ENCODE data around the gene PNCK.

PNCK gene

DNA sequence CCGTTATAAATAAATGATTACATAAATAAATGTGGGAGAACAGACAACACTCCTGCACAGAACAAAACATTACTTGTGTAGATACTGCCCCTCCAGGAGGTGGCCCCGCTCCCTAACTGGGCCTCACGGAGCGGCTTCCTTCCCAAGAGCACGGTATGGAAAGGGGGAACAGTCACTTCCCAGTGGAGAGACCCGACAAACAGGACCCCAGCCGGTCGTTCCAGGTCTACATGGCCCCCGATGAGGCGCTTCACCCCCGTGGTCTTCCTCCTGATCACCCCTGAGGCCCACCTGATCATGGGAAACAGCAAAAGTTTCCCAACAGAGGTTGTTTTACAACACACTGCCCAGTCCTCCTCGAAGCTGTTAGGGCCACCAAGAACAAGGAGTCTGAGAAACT, 7.6 kb upstream of the PNCK start:
- H3K27me3 ChIP-seq (ENCODE audit: insufficient read depth, insufficient read length), result no peaks in the 10 kb centered on the region
- H3K9me3 ChIP-seq (ENCODE audit: insufficient read depth, low read length), result no peaks in the 10 kb centered on the region
- no peak for DNase-seq (ENCODE audit: low read depth, low spot score)
- H3K4me3 ChIP-seq (ENCODE audit: insufficient read length, low read depth), result no peak overlapping the region
- no peaks in the 10 kb centered on the region for H3K36me3 ChIP-seq (ENCODE audit: insufficient read depth, insufficient read length, low read length)
- H3K4me1 ChIP-seq (ENCODE audit: insufficient read depth, insufficient read length), result no peaks in the 10 kb centered on the region
- TF ChIP-seq SUZ12 (IDR thresholded peaks at IDR 0.05; ENCODE audit: extremely low read depth, insufficient read depth, insufficient read length), result no peak
- no peak for TF ChIP-seq ZNF274 (IDR thresholded peaks at IDR 0.05; ENCODE audit: low read depth, low read length)
- TF ChIP-seq YY1 (IDR thresholded peaks at IDR 0.05; ENCODE audit: insufficient read depth, insufficient read length), result no peak
- no peak overlapping the region for H3K9ac ChIP-seq (ENCODE audit: insufficient read length, low read depth)

DNA sequence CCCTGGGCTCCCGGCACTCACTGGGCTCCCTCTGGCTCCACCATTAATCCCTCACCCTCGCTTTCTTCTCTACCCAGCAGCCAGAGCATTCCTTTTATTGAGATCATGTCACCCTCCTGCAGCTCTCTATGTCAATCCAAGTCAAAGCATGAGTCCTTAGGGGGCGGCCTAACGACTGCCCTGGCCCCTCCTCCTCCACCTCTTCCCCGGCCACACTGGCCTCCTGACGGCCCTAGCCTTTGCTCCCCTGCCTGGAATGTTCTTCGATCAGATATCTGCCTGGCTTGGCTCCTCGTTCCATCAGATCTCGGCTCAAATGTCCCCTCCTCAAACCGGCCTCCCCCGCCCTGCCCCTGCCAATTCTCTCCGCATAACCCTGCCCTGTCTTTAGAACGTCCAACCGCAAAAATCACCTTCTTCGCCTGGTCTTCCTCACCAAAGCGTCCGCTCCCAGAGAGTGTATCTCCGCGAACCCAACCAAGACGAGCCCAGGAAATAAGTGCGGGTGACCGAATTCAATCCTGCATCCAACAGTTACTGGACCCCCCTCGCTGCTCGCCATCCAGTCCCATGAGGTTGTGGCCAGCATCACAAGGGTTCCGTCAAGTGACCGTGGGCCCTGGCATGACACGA, 722 bp upstream of the PNCK start:
- Histone ChIP-seq H3K9ac (ENCODE audit: insufficient read length, low read depth) (no peak overlapping the region), H3K36me3 (ENCODE audit: insufficient read depth, insufficient read length, low read length) (no peaks in the 10 kb centered on the region)

GRCh38 chrX:153672531-153673427, 834 bp downstream of the PNCK start:
- H3K27me3 ChIP-seq (ENCODE audit: insufficient read depth, insufficient read length), result peaks cover 3% of the 10 kb centered on the region
- no peak for DNase-seq (ENCODE audit: low read depth, low spot score)
- no peaks in the 10 kb centered on the region for H3K9me3 ChIP-seq (ENCODE audit: insufficient read depth, low read length)
- no peak overlapping the region for H3K9ac ChIP-seq (ENCODE audit: insufficient read length, low read depth)
- TF ChIP-seq YY1 (IDR thresholded peaks at IDR 0.05; ENCODE audit: insufficient read depth, insufficient read length) (no peak), SUZ12 (IDR thresholded peaks at IDR 0.05; ENCODE audit: extremely low read depth, insufficient read depth, insufficient read length) (no peak), ZNF274 (IDR thresholded peaks at IDR 0.05; ENCODE audit: low read depth, low read length) (no peak)
- no peaks in the 10 kb centered on the region for H3K36me3 ChIP-seq (ENCODE audit: insufficient read depth, insufficient read length, low read length)
- no peak overlapping the region for H3K4me3 ChIP-seq (ENCODE audit: insufficient read length, low read depth)
- peaks cover 2% of the 10 kb centered on the region for H3K4me1 ChIP-seq (ENCODE audit: insufficient read depth, insufficient read length)

More for the DNA sequence above, 722 bp upstream of the PNCK start:
- TF ChIP-seq SUZ12 (IDR thresholded peaks at IDR 0.05; ENCODE audit: extremely low read depth, insufficient read depth, insufficient read length), result no peak
- no peak for TF ChIP-seq YY1 (IDR thresholded peaks at IDR 0.05; ENCODE audit: insufficient read depth, insufficient read length)
- no peak for TF ChIP-seq ZNF274 (IDR thresholded peaks at IDR 0.05; ENCODE audit: low read depth, low read length)
- Histone ChIP-seq H3K9me3 (ENCODE audit: insufficient read depth, low read length) (no peaks in the 10 kb centered on the region), H3K4me3 (ENCODE audit: insufficient read length, low read depth) (no peak overlapping the region), H3K27me3 (ENCODE audit: insufficient read depth, insufficient read length) (peaks cover 3% of the 10 kb centered on the region), H3K4me1 (ENCODE audit: insufficient read depth, insufficient read length) (peaks cover 2% of the 10 kb centered on the region)
- DNase-seq (ENCODE audit: low read depth, low spot score), result no peak

GRCh38 chrX:153671589-153672530, 1.8 kb downstream of the PNCK start:
- Histone ChIP-seq H3K4me3 (ENCODE audit: insufficient read length, low read depth) (no peak overlapping the region), H3K9me3 (ENCODE audit: insufficient read depth, low read length) (no peaks in the 10 kb centered on the region), H3K36me3 (ENCODE audit: insufficient read depth, insufficient read length, low read length) (no peaks in the 10 kb centered on the region), H3K4me1 (ENCODE audit: insufficient read depth, insufficient read length) (peaks cover 2% of the 10 kb centered on the region), H3K9ac (ENCODE audit: insufficient read length, low read depth) (no peak overlapping the region), H3K27me3 (ENCODE audit: insufficient read depth, insufficient read length) (peaks cover 3% of the 10 kb centered on the region)
- DNase-seq (ENCODE audit: low read depth, low spot score), result no peak
- TF ChIP-seq YY1 (IDR thresholded peaks at IDR 0.05; ENCODE audit: insufficient read depth, insufficient read length), result no peak
- TF ChIP-seq ZNF274 (IDR thresholded peaks at IDR 0.05; ENCODE audit: low read depth, low read length), result no peak
- no peak for TF ChIP-seq SUZ12 (IDR thresholded peaks at IDR 0.05; ENCODE audit: extremely low read depth, insufficient read depth, insufficient read length)

DNA sequence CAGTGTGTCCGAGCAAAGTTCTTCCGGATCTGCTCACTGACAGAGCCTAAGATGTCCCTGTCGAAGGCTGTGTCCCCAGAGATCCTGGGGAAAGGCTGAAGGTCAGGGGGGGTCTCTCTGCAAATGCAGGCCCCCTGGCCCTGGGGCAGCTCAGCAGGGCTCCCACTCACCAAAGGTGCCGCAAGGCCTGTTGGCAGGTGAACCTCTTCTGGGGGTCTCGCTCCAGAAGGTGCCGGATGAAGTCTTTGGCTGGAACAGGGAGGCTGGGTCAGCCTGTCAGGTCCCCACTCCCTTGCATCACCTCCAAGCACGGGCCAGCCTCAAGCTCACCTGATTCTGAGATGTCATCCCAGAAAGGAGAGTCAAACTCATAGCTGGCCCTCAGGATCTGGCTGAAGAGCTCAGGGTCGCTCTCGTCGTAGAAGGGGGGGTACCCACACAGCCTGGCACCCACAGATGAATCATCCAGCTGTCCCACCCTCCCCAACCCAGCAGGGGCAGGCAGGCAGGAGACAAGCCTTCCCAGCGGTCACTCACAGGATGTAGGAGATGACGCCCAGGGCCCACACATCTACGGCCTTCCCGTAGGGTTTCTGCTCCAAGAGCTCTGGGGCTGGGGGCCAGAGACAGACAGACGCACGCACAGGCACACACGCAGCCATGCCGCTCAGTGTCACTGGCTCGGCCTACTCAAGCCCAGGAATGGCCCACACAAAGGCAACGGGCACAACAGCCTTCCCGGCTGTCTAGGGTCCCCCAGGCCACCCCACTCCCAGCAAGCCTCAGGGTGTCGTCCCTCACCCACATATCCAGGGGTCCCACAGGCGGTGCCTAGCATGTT, 2.6 kb downstream of the PNCK start:
- Histone ChIP-seq H3K36me3 (ENCODE audit: insufficient read depth, insufficient read length, low read length) (no peaks in the 10 kb centered on the region), H3K4me3 (ENCODE audit: insufficient read length, low read depth) (no peak overlapping the region), H3K9ac (ENCODE audit: insufficient read length, low read depth) (no peak overlapping the region), H3K9me3 (ENCODE audit: insufficient read depth, low read length) (no peaks in the 10 kb centered on the region), H3K4me1 (ENCODE audit: insufficient read depth, insufficient read length) (peaks cover 2% of the 10 kb centered on the region), H3K27me3 (ENCODE audit: insufficient read depth, insufficient read length) (peaks cover 3% of the 10 kb centered on the region)
- no peak for TF ChIP-seq YY1 (IDR thresholded peaks at IDR 0.05; ENCODE audit: insufficient read depth, insufficient read length)
- no peak for TF ChIP-seq SUZ12 (IDR thresholded peaks at IDR 0.05; ENCODE audit: extremely low read depth, insufficient read depth, insufficient read length)
- no peak for TF ChIP-seq ZNF274 (IDR thresholded peaks at IDR 0.05; ENCODE audit: low read depth, low read length)
- DNase-seq (ENCODE audit: low read depth, low spot score), result no peak

Measured in NT2/D1 (cell line).